Ammon's horn (tissue), 1 donor: Measurements from ENCODE around the gene KBTBD8.

Experiments used
- DNase-seq: peaks from one replicate; pipeline ENCODE4 v3.0.0-alpha.2; 2016; ENCODE audit warnings: low spot score

Gene KBTBD8

DNA sequence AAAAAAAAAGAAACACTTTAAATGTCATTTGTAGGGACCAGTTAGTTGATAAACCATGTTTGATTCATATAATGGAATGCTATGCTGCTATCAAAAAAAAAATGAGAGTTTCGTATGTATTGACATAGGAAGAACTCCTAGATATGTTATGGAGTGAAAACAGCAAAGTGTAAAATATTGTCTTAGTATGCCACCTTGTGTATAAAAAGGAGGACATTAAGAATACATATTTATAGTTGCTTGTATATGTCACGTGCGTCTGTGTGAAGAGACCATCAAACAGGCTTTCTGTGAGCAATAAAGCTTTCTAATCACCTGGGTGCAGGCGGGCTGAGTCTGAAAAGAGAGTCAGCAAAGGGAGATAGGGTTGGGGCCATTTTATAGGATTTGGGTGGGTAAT is 39.5 kb downstream of the KBTBD8 start:
- DNase-seq, result no peak

DNA sequence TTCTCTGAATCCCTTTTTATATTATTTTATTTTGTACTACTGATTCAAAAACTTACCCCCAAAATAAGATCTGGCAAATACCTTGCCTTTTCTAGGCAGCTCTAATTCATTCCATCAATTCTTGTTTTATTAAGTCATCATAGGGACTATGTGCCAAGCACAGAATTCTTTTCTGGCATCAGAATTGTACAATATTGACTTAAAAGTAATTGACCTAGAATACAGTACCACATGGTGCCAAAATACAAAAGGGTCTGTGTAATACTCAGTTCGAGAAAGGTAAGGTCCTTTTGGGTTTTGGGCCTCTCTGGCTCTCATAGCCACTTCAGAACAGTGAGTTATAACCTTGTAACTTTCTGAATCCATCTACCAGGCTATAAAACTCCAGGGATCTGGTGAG is 46.2 kb downstream of the KBTBD8 start:
- DNase-seq, result no peak

DNA sequence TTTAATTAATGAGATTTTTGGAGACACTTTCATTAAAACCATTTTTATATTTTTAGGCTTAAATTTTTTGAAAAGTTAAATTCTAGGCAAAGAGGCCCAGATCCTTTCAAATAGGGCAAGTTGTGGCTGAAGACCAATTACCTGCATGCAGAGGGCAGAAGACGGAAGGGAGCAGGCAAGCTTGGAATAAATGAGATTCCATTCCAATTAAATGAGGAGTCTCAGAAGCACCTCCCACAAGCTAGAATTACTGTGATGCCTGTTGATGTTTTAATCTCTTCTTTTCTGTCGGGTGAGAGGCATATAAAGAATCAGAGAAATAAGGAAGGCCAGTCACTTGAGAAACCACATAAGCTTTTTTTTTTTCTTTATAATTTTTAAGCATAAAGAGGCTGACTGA is 46.8 kb downstream of the KBTBD8 start:
- no peak for DNase-seq

DNA sequence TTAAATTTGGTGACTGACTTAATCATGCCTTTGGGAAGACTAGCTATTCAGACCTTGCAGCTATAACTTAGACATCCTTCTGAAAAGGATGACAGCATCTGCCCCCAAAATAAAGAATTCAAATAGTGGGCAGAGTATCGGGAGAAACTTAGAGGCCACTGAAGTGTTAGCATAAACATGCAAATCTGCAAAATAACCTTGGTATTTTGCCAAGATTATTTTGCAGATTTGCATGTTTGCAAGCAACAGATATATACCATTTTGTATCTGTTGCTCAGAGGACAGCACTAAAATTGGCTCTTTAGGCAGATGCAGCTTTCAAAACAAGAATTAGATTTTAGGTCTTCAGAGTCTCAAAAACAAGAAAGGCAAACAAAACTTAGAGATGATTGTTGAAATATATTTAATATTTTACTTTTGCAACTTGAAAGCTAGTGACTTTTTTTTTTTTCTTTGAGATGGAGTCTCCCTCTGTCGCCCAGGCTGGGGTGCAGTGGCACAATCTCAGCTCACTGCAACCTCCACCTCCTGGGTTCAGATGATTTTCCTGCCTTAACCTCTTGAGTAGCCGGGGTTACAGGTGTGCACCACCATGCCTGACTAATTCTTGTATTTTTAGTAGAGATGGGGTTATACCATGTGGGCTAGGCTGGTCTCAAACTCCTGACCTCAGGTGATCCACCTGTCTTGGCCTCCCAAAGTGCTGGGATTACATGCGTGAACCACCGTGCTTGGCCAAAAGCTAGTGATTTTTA is 47.8 kb downstream of the KBTBD8 start:
- no peak for DNase-seq

DNA sequence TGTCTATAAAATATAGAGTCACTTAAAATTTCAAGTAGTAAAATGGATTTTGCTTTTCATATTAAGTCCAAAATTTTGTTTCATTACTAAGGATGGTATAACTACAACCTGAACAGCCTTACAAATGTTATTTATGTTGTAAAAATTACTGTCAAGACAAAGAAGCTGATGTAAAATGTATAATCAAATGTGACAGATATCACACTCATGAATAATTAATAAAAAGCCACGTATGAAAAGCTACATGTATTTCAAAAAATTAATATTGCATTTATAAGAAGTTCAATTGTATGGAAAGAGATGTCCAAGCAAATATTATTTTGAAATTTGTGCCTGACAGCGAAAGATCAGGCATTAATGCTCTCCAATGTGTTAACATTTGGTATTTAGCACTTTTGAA is 48.9 kb downstream of the KBTBD8 start:
- no peak for DNase-seq

DNA sequence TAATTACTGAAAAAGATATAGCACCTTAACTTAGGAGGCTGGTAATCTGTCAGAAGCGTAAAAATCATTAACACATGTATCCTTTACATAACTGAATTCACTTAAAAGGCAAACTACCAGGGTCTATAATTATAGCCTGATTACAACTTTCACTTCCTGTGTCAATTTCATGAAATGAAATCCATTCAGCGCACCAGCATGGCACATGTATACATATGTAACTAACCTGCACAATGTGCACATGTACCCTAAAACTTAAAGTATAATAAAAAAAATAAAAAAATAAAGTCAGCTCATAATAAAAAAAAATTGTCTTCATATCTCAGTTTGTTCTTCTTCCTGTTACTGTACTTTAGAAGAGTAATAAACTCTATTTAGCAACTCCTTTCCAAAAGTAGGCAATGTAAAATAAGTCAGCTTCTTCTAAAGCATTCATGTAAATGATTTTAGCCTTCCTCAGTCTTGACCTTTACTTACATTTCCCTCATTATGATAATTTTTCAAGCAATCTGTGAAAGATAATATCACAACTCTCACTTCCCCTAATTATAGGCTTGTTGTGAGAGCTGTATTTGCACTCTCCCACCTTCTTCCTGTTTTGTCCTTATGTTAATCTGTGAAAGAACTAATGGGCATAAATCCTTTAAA is 50.1 kb downstream of the KBTBD8 start:
- DNase-seq, result no peak

DNA sequence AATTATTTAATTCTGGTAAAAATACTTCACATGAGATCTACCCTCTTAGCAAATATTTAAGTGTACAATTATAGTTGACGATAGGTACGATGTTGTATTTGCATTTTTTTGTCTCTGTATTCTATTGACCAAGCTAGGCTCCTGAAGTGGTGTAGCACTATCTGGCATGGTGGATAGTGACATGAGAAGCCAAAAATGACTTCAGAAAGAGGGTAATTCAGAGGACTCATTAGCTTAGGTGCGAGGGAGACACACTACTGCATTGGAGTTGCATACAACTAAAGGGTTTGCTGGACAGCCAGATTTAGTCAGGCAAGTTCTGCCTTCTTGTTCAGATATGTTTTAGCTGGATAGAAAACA is 50.6 kb downstream of the KBTBD8 start:
- no peak for DNase-seq

DNA sequence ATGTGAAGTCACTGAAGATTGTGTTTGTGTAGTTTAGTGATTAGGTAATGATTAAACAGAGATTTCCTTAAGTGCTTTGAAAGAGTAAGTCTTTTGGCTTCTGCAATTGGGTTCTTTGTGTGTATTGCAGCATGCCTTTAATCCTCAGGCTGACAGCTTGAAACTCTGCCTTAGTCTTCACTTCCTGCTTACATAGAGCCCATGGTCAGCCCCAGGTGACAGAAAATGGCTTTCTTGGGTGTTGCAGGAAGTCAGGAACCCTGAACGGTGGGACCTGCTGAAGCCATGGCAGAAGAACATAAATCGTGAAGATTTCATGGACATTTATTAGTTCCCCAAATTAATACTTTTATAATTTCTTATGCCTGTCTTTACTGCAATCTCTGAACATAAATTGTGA is 61.3 kb downstream of the KBTBD8 start:
- DNase-seq, result no peak
